ENCODE measurements around the gene SNX25.

DNA sequence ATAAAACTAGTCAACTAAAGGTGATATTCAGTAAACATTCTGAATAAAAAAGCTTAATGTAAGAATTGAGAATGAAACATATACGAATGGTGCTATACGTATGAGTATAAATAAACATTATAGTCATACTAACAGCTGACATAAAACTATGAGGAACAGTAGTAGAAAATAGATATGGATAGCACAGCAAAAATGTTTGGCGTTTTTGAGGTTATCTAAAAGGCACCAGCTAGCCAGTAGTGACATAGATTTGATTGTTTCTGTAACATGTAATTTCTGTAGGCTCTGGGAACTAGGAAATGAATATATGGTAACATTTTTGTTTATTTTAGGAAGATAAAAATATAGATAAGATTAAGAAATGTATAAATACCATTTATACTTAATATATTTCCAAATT, 69.3 kb downstream of the SNX25 start:
- TF ChIP-seq RAD21 (IDR thresholded peaks at IDR 0.05; ENCODE audit: low read depth): no peak
- no peak for TF ChIP-seq CREB1 (IDR thresholded peaks at IDR 0.05; ENCODE audit: low read depth)
- TF ChIP-seq, protein P1, sequence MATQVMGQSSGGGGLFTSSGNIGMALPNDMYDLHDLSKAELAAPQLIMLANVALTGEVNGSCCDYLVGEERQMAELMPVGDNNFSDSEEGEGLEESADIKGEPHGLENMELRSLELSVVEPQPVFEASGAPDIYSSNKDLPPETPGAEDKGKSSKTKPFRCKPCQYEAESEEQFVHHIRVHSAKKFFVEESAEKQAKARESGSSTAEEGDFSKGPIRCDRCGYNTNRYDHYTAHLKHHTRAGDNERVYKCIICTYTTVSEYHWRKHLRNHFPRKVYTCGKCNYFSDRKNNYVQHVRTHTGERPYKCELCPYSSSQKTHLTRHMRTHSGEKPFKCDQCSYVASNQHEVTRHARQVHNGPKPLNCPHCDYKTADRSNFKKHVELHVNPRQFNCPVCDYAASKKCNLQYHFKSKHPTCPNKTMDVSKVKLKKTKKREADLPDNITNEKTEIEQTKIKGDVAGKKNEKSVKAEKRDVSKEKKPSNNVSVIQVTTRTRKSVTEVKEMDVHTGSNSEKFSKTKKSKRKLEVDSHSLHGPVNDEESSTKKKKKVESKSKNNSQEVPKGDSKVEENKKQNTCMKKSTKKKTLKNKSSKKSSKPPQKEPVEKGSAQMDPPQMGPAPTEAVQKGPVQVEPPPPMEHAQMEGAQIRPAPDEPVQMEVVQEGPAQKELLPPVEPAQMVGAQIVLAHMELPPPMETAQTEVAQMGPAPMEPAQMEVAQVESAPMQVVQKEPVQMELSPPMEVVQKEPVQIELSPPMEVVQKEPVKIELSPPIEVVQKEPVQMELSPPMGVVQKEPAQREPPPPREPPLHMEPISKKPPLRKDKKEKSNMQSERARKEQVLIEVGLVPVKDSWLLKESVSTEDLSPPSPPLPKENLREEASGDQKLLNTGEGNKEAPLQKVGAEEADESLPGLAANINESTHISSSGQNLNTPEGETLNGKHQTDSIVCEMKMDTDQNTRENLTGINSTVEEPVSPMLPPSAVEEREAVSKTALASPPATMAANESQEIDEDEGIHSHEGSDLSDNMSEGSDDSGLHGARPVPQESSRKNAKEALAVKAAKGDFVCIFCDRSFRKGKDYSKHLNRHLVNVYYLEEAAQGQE (IDR thresholded peaks at IDR 0.05; ENCODE audit: low read depth): no peak
- TF ChIP-seq EP300 (IDR thresholded peaks at IDR 0.05; ENCODE audit: borderline replicate concordance): no peak
- no peak for TF ChIP-seq CEBPB (IDR thresholded peaks at IDR 0.05)
- TF ChIP-seq, protein P2, sequence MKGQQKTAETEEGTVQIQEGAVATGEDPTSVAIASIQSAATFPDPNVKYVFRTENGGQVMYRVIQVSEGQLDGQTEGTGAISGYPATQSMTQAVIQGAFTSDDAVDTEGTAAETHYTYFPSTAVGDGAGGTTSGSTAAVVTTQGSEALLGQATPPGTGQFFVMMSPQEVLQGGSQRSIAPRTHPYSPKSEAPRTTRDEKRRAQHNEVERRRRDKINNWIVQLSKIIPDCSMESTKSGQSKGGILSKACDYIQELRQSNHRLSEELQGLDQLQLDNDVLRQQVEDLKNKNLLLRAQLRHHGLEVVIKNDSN (IDR thresholded peaks at IDR 0.05): no peak

All from Ishikawa (cell line).